GM21360 (cell line): ENCODE data around the gene PROM2.

Experiments used
- ATAC-seq: cut with Tn5 transposase; IDR thresholded peaks from one replicate; pipeline ENCODE4 v1.9.1; 2021; ENCODE audit warnings: mild to moderate bottlenecking, moderate library complexity; ENCODE audit not compliant: unreplicated experiment

The PROM2 gene

GRCh38 chr2:95306336-95306895 is 32.2 kb downstream of the PROM2 start:
- no peak for ATAC-seq

GRCh38 chr2:95307036-95307435 is 32.8 kb downstream of the PROM2 start:
- ATAC-seq, result no peak

- ATAC-seq, result no peak
Observed at GRCh38 chr2:95307878-95308277, 33.6 kb downstream of the PROM2 start.

GRCh38 chr2:95308426-95308990 is 34.3 kb downstream of the PROM2 start:
- no peak for ATAC-seq

GRCh38 chr2:95309599-95309998 is 35.4 kb downstream of the PROM2 start:
- ATAC-seq, result no peak

GRCh38 chr2:95310216-95310615 is 36.0 kb downstream of the PROM2 start:
- ATAC-seq, result no peak

- no peak for ATAC-seq
Observed at GRCh38 chr2:95310651-95311050, 36.4 kb downstream of the PROM2 start.

GRCh38 chr2:95311815-95312542 is 37.7 kb downstream of the PROM2 start:
- no peak for ATAC-seq

GRCh38 chr2:95312543-95313201 is 38.4 kb downstream of the PROM2 start:
- ATAC-seq, result no peak

- ATAC-seq, result no peak
Observed at GRCh38 chr2:95313296-95314131, 39.3 kb downstream of the PROM2 start.

- ATAC-seq, result no peak
Observed at GRCh38 chr2:95314598-95314963, 40.3 kb downstream of the PROM2 start.

GRCh38 chr2:95314964-95315611 is 40.8 kb downstream of the PROM2 start:
- ATAC-seq, result no peak

GRCh38 chr2:95315801-95316411 is 41.7 kb downstream of the PROM2 start:
- no peak for ATAC-seq

GRCh38 chr2:95316466-95317122 is 42.3 kb downstream of the PROM2 start:
- no peak for ATAC-seq

GRCh38 chr2:95317123-95317500 is 42.9 kb downstream of the PROM2 start:
- ATAC-seq, result no peak

GRCh38 chr2:95317665-95318425 is 43.6 kb downstream of the PROM2 start:
- no peak for ATAC-seq

- no peak for ATAC-seq
Observed at GRCh38 chr2:95318431-95319220, 44.4 kb downstream of the PROM2 start.
